Endothelial cell of umbilical vein (primary cell): ENCODE measurements around the gene ZNF516.

Experiments
- EZH2 ChIP-seq: IDR thresholded peaks from 2 replicates; pipeline ENCODE4 v1.6.1; 2012; ENCODE audit warnings: borderline replicate concordance, low read depth, mild to moderate bottlenecking, moderate library complexity, low read length, inconsistent platforms; ENCODE audit not compliant: severe bottlenecking
- FOS ChIP-seq: IDR thresholded peaks from 2 replicates; pipeline ENCODE4 v1.6.1; 2011; ENCODE audit warnings: mild to moderate bottlenecking, low read length, moderate library complexity, borderline replicate concordance; ENCODE audit not compliant: insufficient read depth
- GATA2 ChIP-seq: IDR thresholded peaks from 2 replicates; pipeline ENCODE4 v1.7.0; 2011; ENCODE audit warnings: low read depth, mild to moderate bottlenecking, moderate library complexity, mixed read lengths, low read length; ENCODE audit not compliant: insufficient read length, insufficient read depth
- JUN ChIP-seq: IDR thresholded peaks from 2 replicates; pipeline ENCODE4 v1.6.1; 2011; ENCODE audit warnings: borderline replicate concordance, low read depth; ENCODE audit not compliant: insufficient read length, insufficient read depth
- MYC ChIP-seq: IDR thresholded peaks from one replicate; pipeline ENCODE4 v1.6.1; 2011; ENCODE audit warnings: mild to moderate bottlenecking, low read depth, low read length
- POLR2A ChIP-seq: IDR thresholded peaks from 2 replicates; pipeline ENCODE4 v1.6.1; 2012; ENCODE audit warnings: low read depth, mild to moderate bottlenecking, control low read depth, low read length
- POLR2AphosphoS5 ChIP-seq: IDR thresholded peaks from 2 replicates; pipeline ENCODE4 v1.6.1; 2012; ENCODE audit warnings: low read depth, mild to moderate bottlenecking, control low read depth, low read length, moderate library complexity; ENCODE audit not compliant: insufficient read depth
- TF ChIP-seq, protein P1 (sequence below), 2 donors: IDR thresholded peaks; 1 replicate in 1 of 2; 2 replicates in 1 of 2; pipeline ENCODE4 v1.5.1; 2011; ENCODE audit warnings: low read length in 2 of 2, mild to moderate bottlenecking in 2 of 2, moderate library complexity in 2 of 2, control low read depth in 1 of 2, inconsistent platforms in 1 of 2, low read depth in 1 of 2; ENCODE audit not compliant: insufficient read depth in 1 of 2; ENCODE audit errors: extremely low read depth in 1 of 2

GRCh38 chr18:76391038-76391437 is 104.0 kb downstream of the ZNF516 start:
- no peak for TF ChIP-seq POLR2A
- no peak for TF ChIP-seq POLR2AphosphoS5
- TF ChIP-seq, protein P1, sequence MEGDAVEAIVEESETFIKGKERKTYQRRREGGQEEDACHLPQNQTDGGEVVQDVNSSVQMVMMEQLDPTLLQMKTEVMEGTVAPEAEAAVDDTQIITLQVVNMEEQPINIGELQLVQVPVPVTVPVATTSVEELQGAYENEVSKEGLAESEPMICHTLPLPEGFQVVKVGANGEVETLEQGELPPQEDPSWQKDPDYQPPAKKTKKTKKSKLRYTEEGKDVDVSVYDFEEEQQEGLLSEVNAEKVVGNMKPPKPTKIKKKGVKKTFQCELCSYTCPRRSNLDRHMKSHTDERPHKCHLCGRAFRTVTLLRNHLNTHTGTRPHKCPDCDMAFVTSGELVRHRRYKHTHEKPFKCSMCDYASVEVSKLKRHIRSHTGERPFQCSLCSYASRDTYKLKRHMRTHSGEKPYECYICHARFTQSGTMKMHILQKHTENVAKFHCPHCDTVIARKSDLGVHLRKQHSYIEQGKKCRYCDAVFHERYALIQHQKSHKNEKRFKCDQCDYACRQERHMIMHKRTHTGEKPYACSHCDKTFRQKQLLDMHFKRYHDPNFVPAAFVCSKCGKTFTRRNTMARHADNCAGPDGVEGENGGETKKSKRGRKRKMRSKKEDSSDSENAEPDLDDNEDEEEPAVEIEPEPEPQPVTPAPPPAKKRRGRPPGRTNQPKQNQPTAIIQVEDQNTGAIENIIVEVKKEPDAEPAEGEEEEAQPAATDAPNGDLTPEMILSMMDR (IDR thresholded peaks at IDR 0.05; ENCODE audit: extremely low read depth in 1 of 2, insufficient read depth in 1 of 2, low read depth in 1 of 2, low read length in 2 of 2) = no peak
- TF ChIP-seq EZH2 = no peak
- TF ChIP-seq GATA2 = no peak
- no peak for TF ChIP-seq JUN
- TF ChIP-seq FOS = no peak
- no peak for TF ChIP-seq MYC
